NT2/D1 (cell line): ENCODE data around the gene RPL39.

Experiments used
- SUZ12 ChIP-seq: IDR thresholded peaks from 2 replicates; pipeline ENCODE4 v1.6.1; 2011; ENCODE audit not compliant: insufficient read length, insufficient read depth; ENCODE audit errors: extremely low read depth
- YY1 ChIP-seq: IDR thresholded peaks from 2 replicates; pipeline ENCODE4 v1.6.1; 2011; ENCODE audit not compliant: insufficient read length, insufficient read depth
- ZNF274 ChIP-seq: IDR thresholded peaks from 2 replicates; pipeline ENCODE4 v1.6.1; 2011; ENCODE audit warnings: mild to moderate bottlenecking, low read depth, low read length

- no peak for TF ChIP-seq YY1
- no peak for TF ChIP-seq ZNF274
- TF ChIP-seq SUZ12, result no peak
Measured at GRCh38 chrX:119757979-119758730, 33.3 kb downstream of the RPL39 start, which contains the start of gene SOWAHD.
